Panc1 (cell line): ENCODE measurements around the gene GTF2H4. TPM values are rescaled to one million over a fixed set of nuclear protein-coding genes. Genes with fewer than 3 reads are reported as not detected.
"Not testable (repeated sequence)": the region's sequence is repeated elsewhere in the genome, so short reads cannot be mapped to it uniquely, and the experiment has no call there.

ENCODE experiments used
- ATAC-seq: fragments of 200-7000 bp; cut with Tn5 transposase; 2 replicates; pipeline ENCODE4 v1.9.1; 2020; ENCODE audit warnings: mild to moderate bottlenecking, moderate library complexity
- BruUV-seq: library from RNA; stranded (reverse); fragments of 400-500 nt; replicated peaks from 2 replicates; lab custom pipeline; 2021; lab: Mats Ljungman, UMichigan
- CTCF ChIA-PET: fragments of 300-600 bp; sonication (Branson Sonifier 250); formaldehyde crosslinking; loops from one replicate; lab custom pipeline; 2022; ENCODE audit warnings: antibody characterized with exemption; lab: Charles Lee
- POLR2A ChIA-PET: fragments of 300-600 bp; sonication (Branson Sonifier 250); formaldehyde crosslinking; loops from one replicate; lab custom pipeline; 2022; ENCODE audit warnings: antibody characterized with exemption; lab: Charles Lee
- DNase-seq: peaks from one replicate; pipeline ENCODE4 v3.0.0-alpha.2; 2010; ENCODE audit warnings: low read depth, low spot score
- H3K27ac ChIP-seq: 2 replicates; pipeline ENCODE4 v1.5.1; 2011; ENCODE audit warnings: mild to moderate bottlenecking, low read length, inconsistent platforms
- H3K27me3 ChIP-seq: fragments of 200-500 bp; sonication (Bioruptor generic); 2 replicates; pipeline ENCODE4 v1.6.0; 2014; ENCODE audit warnings: low read length, inconsistent platforms; ENCODE audit not compliant: control insufficient read depth, insufficient read depth
- H3K36me3 ChIP-seq: fragments of 200-500 bp; sonication (Bioruptor generic); 2 replicates; pipeline ENCODE4 v1.5.1; 2014; ENCODE audit warnings: inconsistent platforms, mild to moderate bottlenecking, low read length, moderate library complexity; ENCODE audit not compliant: control insufficient read depth, insufficient read depth
- H3K4me1 ChIP-seq: 2 replicates; pipeline ENCODE4 v1.5.1; 2011; ENCODE audit warnings: inconsistent platforms, mild to moderate bottlenecking, low read length, moderate library complexity; ENCODE audit not compliant: control insufficient read depth, insufficient read depth
- H3K4me3 ChIP-seq, 2 experiments: 2 replicates each; pipeline ENCODE4 v1.5.1; 2011 to 2012; ENCODE audit warnings: low read depth in 2 of 2, low read length in 2 of 2, mild to moderate bottlenecking in 2 of 2, inconsistent platforms in 1 of 2, moderate library complexity in 1 of 2
- H3K9me3 ChIP-seq: fragments of 200-500 bp; sonication (Bioruptor generic); 2 replicates; pipeline ENCODE4 v1.5.1; 2014; ENCODE audit warnings: low read depth, mild to moderate bottlenecking, inconsistent platforms, low read length, moderate library complexity; ENCODE audit not compliant: control insufficient read depth, insufficient read depth
- POLR2AphosphoS5 ChIP-seq: IDR thresholded peaks from 2 replicates; pipeline ENCODE4 v1.6.1; 2012; ENCODE audit warnings: mild to moderate bottlenecking, low read depth, low read length, moderate library complexity
- SIN3A ChIP-seq: IDR thresholded peaks from 2 replicates; pipeline ENCODE4 v1.6.1; 2012; ENCODE audit warnings: low read depth, mild to moderate bottlenecking, low read length, moderate library complexity, borderline replicate concordance; ENCODE audit not compliant: insufficient read depth
- TCF7L2 ChIP-seq: IDR thresholded peaks from 2 replicates; pipeline ENCODE4 v1.6.1; 2011; ENCODE audit warnings: mild to moderate bottlenecking, low read depth, low read length, inconsistent platforms
- in situ Hi-C: cut with HindIII; loops from 2 replicates; pipeline ENCODE4 v1.10.0; 2016; ENCODE audit warnings: low sequenced_read_pairs, low pct_unique_long_range_greater_than_20kb
- intact Hi-C: fragments of 100-400 bp; cut with micrococcal nuclease; formaldehyde crosslinking; loops from one replicate; pipeline ENCODE4 v1.10.0; 2022; ENCODE audit not compliant: unreplicated experiment
- total RNA-seq: library from RNA; stranded (reverse); gene quantifications from one replicate; pipeline ENCODE4 v1.2.1, GENCODE V29; 2021; ENCODE audit not compliant: unreplicated experiment
- TF ChIP-seq, protein P1 (sequence below), 2 experiments: IDR thresholded peaks; 2 replicates each; pipeline ENCODE4 v1.6.1; 2011 to 2012; ENCODE audit warnings: low read depth in 2 of 2, control low read depth in 1 of 2, low read length in 1 of 2, mild to moderate bottlenecking in 1 of 2, moderate library complexity in 1 of 2; ENCODE audit not compliant: insufficient read depth in 1 of 2
- TF ChIP-seq, protein P2 (sequence below): fragments of 450-650 bp; IDR thresholded peaks from 2 replicates; pipeline ENCODE4 v1.5.1; 2017; ENCODE audit warnings: mild to moderate bottlenecking

GTF2H4 gene
- total RNA-seq, 1 experiment from 2014 or later: 27.5 TPM

GRCh38 chr6:30864325-30864724 is 43.7 kb upstream of the GTF2H4 start:
- TF ChIP-seq SIN3A: no peak
- no peak for TF ChIP-seq POLR2AphosphoS5
- TF ChIP-seq TCF7L2: no peak
- TF ChIP-seq, protein P1, sequence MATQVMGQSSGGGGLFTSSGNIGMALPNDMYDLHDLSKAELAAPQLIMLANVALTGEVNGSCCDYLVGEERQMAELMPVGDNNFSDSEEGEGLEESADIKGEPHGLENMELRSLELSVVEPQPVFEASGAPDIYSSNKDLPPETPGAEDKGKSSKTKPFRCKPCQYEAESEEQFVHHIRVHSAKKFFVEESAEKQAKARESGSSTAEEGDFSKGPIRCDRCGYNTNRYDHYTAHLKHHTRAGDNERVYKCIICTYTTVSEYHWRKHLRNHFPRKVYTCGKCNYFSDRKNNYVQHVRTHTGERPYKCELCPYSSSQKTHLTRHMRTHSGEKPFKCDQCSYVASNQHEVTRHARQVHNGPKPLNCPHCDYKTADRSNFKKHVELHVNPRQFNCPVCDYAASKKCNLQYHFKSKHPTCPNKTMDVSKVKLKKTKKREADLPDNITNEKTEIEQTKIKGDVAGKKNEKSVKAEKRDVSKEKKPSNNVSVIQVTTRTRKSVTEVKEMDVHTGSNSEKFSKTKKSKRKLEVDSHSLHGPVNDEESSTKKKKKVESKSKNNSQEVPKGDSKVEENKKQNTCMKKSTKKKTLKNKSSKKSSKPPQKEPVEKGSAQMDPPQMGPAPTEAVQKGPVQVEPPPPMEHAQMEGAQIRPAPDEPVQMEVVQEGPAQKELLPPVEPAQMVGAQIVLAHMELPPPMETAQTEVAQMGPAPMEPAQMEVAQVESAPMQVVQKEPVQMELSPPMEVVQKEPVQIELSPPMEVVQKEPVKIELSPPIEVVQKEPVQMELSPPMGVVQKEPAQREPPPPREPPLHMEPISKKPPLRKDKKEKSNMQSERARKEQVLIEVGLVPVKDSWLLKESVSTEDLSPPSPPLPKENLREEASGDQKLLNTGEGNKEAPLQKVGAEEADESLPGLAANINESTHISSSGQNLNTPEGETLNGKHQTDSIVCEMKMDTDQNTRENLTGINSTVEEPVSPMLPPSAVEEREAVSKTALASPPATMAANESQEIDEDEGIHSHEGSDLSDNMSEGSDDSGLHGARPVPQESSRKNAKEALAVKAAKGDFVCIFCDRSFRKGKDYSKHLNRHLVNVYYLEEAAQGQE (IDR thresholded peaks at IDR 0.05; ENCODE audit: insufficient read depth in 1 of 2, low read depth in 2 of 2, low read length in 1 of 2): no peak
- TF ChIP-seq, protein P2, sequence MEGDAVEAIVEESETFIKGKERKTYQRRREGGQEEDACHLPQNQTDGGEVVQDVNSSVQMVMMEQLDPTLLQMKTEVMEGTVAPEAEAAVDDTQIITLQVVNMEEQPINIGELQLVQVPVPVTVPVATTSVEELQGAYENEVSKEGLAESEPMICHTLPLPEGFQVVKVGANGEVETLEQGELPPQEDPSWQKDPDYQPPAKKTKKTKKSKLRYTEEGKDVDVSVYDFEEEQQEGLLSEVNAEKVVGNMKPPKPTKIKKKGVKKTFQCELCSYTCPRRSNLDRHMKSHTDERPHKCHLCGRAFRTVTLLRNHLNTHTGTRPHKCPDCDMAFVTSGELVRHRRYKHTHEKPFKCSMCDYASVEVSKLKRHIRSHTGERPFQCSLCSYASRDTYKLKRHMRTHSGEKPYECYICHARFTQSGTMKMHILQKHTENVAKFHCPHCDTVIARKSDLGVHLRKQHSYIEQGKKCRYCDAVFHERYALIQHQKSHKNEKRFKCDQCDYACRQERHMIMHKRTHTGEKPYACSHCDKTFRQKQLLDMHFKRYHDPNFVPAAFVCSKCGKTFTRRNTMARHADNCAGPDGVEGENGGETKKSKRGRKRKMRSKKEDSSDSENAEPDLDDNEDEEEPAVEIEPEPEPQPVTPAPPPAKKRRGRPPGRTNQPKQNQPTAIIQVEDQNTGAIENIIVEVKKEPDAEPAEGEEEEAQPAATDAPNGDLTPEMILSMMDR: no peak
- no peak overlapping the region for H3K4me3 ChIP-seq
- intact Hi-C loops: no loop called here
- no peaks in the 10 kb centered on the region for H3K27me3 ChIP-seq
- ATAC-seq (no peak), DNase-seq (no peak)
- ChIA-PET CTCF (no interaction called here), POLR2A (no interaction called here)
- no peak overlapping the region for H3K27ac ChIP-seq
- no TSS peak for BruUV-seq
- H3K4me1 ChIP-seq: no peaks in the 10 kb centered on the region
- H3K9me3 ChIP-seq: no peaks in the 10 kb centered on the region; the same call in 1 of the 2 replicates
- in situ Hi-C loops: loop anchor here (10.0 kb wide), 1 partner anchor 210 kb away; no protein-coding TSS in a partner anchor
- H3K36me3 ChIP-seq: no peaks in the 10 kb centered on the region

GRCh38 chr6:30869241-30869749 is 38.7 kb upstream of the GTF2H4 start:
- H3K36me3 ChIP-seq, intact Hi-C loops, H3K27me3 ChIP-seq, CTCF ChIA-PET, H3K4me3 ChIP-seq, H3K9me3 ChIP-seq, BruUV-seq, H3K27ac ChIP-seq, H3K4me1 ChIP-seq, ATAC-seq, POLR2A ChIA-PET, DNase-seq: not testable (repeated sequence)
- in situ Hi-C loops: loop anchor here (10.0 kb wide), 1 partner anchor 206 kb away; no protein-coding TSS in a partner anchor

DNA sequence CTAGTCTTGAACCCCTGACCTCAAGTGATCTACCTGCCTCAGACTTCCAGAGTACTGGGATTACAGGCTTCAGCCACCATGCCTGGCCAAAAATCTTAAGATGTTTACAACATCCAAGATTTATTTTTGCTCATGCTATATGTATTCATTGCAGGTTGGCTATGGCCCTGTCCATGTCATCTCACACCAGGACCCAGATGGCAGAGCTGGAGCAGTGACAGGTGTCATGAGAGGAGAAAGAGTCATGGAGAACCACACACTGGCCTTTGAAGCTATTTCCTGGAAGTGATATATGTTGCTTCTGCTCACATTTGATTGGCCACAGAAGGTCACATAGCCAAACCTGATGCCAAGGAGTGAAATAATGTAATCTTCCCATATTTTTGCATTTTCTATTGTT is 37.5 kb upstream of the GTF2H4 start:
- CTCF ChIA-PET: no interaction called here
- no peaks in the 10 kb centered on the region; the same call in 1 of the 2 replicates for H3K9me3 ChIP-seq
- DNase-seq (no peak), ATAC-seq (no peak)
- H3K36me3 ChIP-seq: no peaks in the 10 kb centered on the region
- no TSS peak for BruUV-seq
- TF ChIP-seq, protein P1 (IDR thresholded peaks at IDR 0.05; ENCODE audit: insufficient read depth in 1 of 2, low read depth in 2 of 2, low read length in 1 of 2): no peak
- TF ChIP-seq TCF7L2: no peak
- TF ChIP-seq, protein P2: no peak
- no peak for TF ChIP-seq POLR2AphosphoS5
- no peak for TF ChIP-seq SIN3A
- in situ Hi-C loops (no loop called here), intact Hi-C loops (no loop called here)
- H3K4me3 ChIP-seq: no peak overlapping the region
- no peaks in the 10 kb centered on the region for H3K27me3 ChIP-seq
- H3K27ac ChIP-seq: no peak overlapping the region
- no peaks in the 10 kb centered on the region for H3K4me1 ChIP-seq
- POLR2A ChIA-PET: no interaction called here
